GM23338 (cell line): Measurements from ENCODE around the gene AP1S1. TPM values are rescaled to one million over a fixed set of nuclear protein-coding genes. Genes with fewer than 3 reads are reported as not detected.

Source experiments
- ATAC-seq: fragments of 200-7000 bp; cut with Tn5 transposase; 3 replicates; pipeline ENCODE4 v1.9.1; 2020
- DNase-seq: peaks from one replicate; pipeline ENCODE4 v3.0.0-alpha.2; 2015; ENCODE audit warnings: low spot score
- H2AFZ ChIP-seq: fragments of 200-600 bp; sonication (generic); 2 replicates; pipeline ENCODE4 v1.8.0; 2016; ENCODE audit warnings: antibody characterized with exemption, mild to moderate bottlenecking, moderate library complexity
- H3F3A ChIP-seq: fragments of 200-600 bp; sonication (generic); replicated peaks from 2 replicates; pipeline ENCODE4 v1.8.0; 2017; ENCODE audit warnings: antibody characterized with exemption, mixed run types, low read depth
- H3K27ac ChIP-seq: fragments of 200-600 bp; sonication (generic); 2 replicates; pipeline ENCODE4 v1.6.1; 2016; ENCODE audit warnings: low read depth
- H3K27me3 ChIP-seq: fragments of 200-600 bp; sonication (generic); 2 replicates; pipeline ENCODE4 v1.8.0; 2016; ENCODE audit warnings: mild to moderate bottlenecking, mixed run types, moderate library complexity; ENCODE audit not compliant: insufficient read depth
- H3K36me3 ChIP-seq: fragments of 200-600 bp; sonication (generic); 2 replicates; pipeline ENCODE4 v1.8.0; 2016; ENCODE audit warnings: mild to moderate bottlenecking; ENCODE audit not compliant: insufficient read depth
- H3K4me1 ChIP-seq: fragments of 200-600 bp; sonication (generic); 2 replicates; pipeline ENCODE4 v1.8.0; 2016; ENCODE audit warnings: mild to moderate bottlenecking, moderate library complexity; ENCODE audit not compliant: insufficient read depth
- H3K4me2 ChIP-seq: fragments of 200-600 bp; sonication (generic); 2 replicates; pipeline ENCODE4 v1.7.1; 2017; ENCODE audit warnings: mixed run types
- H3K4me3 ChIP-seq: fragments of 200-600 bp; sonication (generic); 2 replicates; pipeline ENCODE4 v1.6.1; 2016; ENCODE audit warnings: mixed run types
- H3K79me2 ChIP-seq: fragments of 200-600 bp; sonication (generic); replicated peaks from 2 replicates; pipeline ENCODE4 v1.8.0; 2017; ENCODE audit warnings: mild to moderate bottlenecking; ENCODE audit not compliant: insufficient read depth
- H3K9me2 ChIP-seq: fragments of 200-600 bp; sonication (generic); 2 replicates; pipeline ENCODE4 v1.8.0; 2017; ENCODE audit not compliant: insufficient read depth
- H4K20me1 ChIP-seq: fragments of 200-600 bp; sonication (generic); replicated peaks from 2 replicates; pipeline ENCODE4 v1.8.0; 2017; ENCODE audit warnings: mild to moderate bottlenecking; ENCODE audit not compliant: insufficient read depth
- H3K27ac Mint-ChIP-seq: 2 replicates; pipeline ENCODE4 v1.8.0; 2020; ENCODE audit warnings: inconsistent platforms, mild to moderate bottlenecking, moderate library complexity, mixed read lengths
- H3K27me3 Mint-ChIP-seq: 3 replicates; pipeline ENCODE4 v1.8.0; 2022; ENCODE audit warnings: low read depth, mild to moderate bottlenecking, moderate library complexity, mixed read lengths, inconsistent platforms; ENCODE audit not compliant: insufficient read depth, poor library complexity
- H3K36me3 Mint-ChIP-seq: 3 replicates; pipeline ENCODE4 v1.8.0; 2021; ENCODE audit warnings: low read depth, mild to moderate bottlenecking, inconsistent platforms, moderate library complexity, mixed read lengths
- H3K4me1 Mint-ChIP-seq: 3 replicates; pipeline ENCODE4 v1.8.0; 2020; ENCODE audit warnings: mild to moderate bottlenecking, inconsistent platforms, mixed read lengths
- H3K4me3 Mint-ChIP-seq: 3 replicates; pipeline ENCODE4 v1.8.0; 2021; ENCODE audit warnings: moderate library complexity, mild to moderate bottlenecking, inconsistent platforms, mixed read lengths
- H3K9me3 Mint-ChIP-seq: 3 replicates; pipeline ENCODE4 v1.8.0; 2020; ENCODE audit warnings: moderate library complexity, mild to moderate bottlenecking, inconsistent platforms, mixed read lengths
- CREB1 ChIP-seq: fragments of 250-450 bp; sonication (Bioruptor Pico); IDR thresholded peaks from 2 replicates; pipeline ENCODE4 v1.5.0; 2020; ENCODE audit warnings: low read depth, mild to moderate bottlenecking, moderate library complexity
- EZH2 ChIP-seq: fragments of 200-600 bp; sonication (generic); IDR thresholded peaks from one replicate; pipeline ENCODE4 v1.8.0; 2017; ENCODE audit warnings: antibody characterized with exemption, mild to moderate bottlenecking, low read depth; ENCODE audit not compliant: unreplicated experiment
- NANOG ChIP-seq: IDR thresholded peaks from 2 replicates; pipeline ENCODE4 v1.6.1; 2016; ENCODE audit warnings: antibody characterized with exemption, borderline replicate concordance
- POLR2AphosphoS5 ChIP-seq: IDR thresholded peaks from 2 replicates; pipeline ENCODE4 v1.6.1; 2016; ENCODE audit warnings: antibody characterized with exemption, low read depth
- STAT1 ChIP-seq: IDR thresholded peaks from one replicate; pipeline ENCODE4 v1.6.1; 2016; ENCODE audit warnings: antibody characterized with exemption; ENCODE audit not compliant: unreplicated experiment
- ZNF114 ChIP-seq: fragments of 250-450 bp; sonication (Bioruptor Pico); IDR thresholded peaks from 2 replicates; pipeline ENCODE4 v1.5.0; 2020; ENCODE audit warnings: mild to moderate bottlenecking, moderate library complexity
- polyA plus RNA-seq: library from polyadenylated mRNA; unstranded; fragments of >200 nt; fragmentation: Nextera tagmentation; extraction: Ambion mirVana; gene quantifications from 2 replicates; pipeline ENCODE4 v1.2.1, GENCODE V29; 2016
- total RNA-seq: library from RNA; depleted of rRNA; stranded (reverse); fragments of >200 nt; shearing (Covaris generic); gene quantifications from 2 replicates; pipeline ENCODE4 v1.2.3, GENCODE V29; 2014
- TF ChIP-seq, protein P1 (sequence below): IDR thresholded peaks from one replicate; pipeline ENCODE4 v1.6.1; 2018; ENCODE audit warnings: antibody characterized with exemption; ENCODE audit not compliant: unreplicated experiment
- TF ChIP-seq, protein P2 (sequence below), 2 experiments: fragments of 200-600 bp in 1 of 2; sonication (generic) in 1 of 2; conservative IDR thresholded peaks; 2 replicates each; pipeline versions ENCODE4 v1.5.1 to v1.6.1; 2016 to 2017; ENCODE audit warnings: antibody characterized with exemption in 2 of 2, low read depth in 2 of 2, mild to moderate bottlenecking in 2 of 2, moderate library complexity in 1 of 2
- TF ChIP-seq, protein P3 (sequence below): IDR thresholded peaks from 2 replicates; pipeline ENCODE4 v1.6.1; 2016; ENCODE audit warnings: antibody characterized with exemption

The AP1S1 gene
- total and polyA plus RNA-seq, 2 experiments from 2014 or later, result 11.5 to 60.6 TPM

DNA sequence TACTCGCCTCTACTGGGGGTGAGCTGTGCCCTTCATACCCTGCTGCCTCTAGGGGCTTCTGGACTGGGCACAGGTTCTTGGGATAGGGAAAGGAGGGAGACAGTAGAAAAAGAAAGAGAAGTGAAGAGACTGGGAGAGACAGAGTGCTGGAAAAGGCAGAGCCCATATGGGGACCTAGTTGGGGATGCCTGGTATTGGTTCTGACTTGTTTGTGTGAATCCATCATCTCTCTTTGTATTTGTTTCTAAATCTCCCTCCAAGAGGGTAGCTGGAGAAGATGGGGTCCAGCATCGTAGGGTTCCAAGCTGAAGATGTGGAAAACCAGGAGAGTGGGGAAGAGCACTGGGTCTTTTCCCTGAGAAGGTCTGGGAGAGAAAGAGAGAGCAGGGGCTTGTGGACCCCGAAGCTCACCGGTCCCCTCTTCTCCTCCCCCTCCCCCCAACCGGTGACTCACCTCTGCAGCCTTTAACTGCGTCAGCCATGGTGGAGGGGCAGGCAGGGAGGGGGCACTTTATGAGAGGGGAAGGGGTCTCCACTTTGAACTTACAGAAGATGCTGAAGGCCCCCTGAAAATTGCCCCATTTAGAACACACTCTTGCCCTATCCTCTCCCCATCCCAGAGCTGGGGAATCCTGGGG is 14.3 kb downstream of the AP1S1 start:
- Histone ChIP-seq H3K4me1 (peaks cover 67% of the 10 kb centered on the region), H3K4me2 (peak overlapping the region; percentile 98), H3K4me3 (peak overlapping the region; percentile 76), H4K20me1 (peaks cover 10% of the 10 kb centered on the region; the same call in 1 of the 2 replicates), H3K36me3 (no peaks in the 10 kb centered on the region), H3F3A (peaks cover 21% of the 10 kb centered on the region; the same call in 1 of the 2 replicates), H3K27ac (no peak overlapping the region), H3K79me2 (no peaks in the 10 kb centered on the region), H3K9me2 (no peaks in the 10 kb centered on the region), H2AFZ (no peak overlapping the region), H3K27me3 (peaks cover 94% of the 10 kb centered on the region)
- Mint-ChIP-seq H3K27ac (no peak overlapping the region), H3K4me3 (peak overlapping the region; percentile 78), H3K9me3 (no peaks in the 10 kb centered on the region; the same call in 1 of the 3 replicates), H3K36me3 (no peaks in the 10 kb centered on the region; the same call in 2 of the 3 replicates), H3K4me1 (peaks cover 60% of the 10 kb centered on the region), H3K27me3 (peaks cover 92% of the 10 kb centered on the region)
- TF ChIP-seq EZH2 (peak; percentile 54), ZNF114 (CRISPR knock-in tag) (no peak)
- peak; percentile 58 for DNase-seq
- ATAC-seq, result no peak

DNA sequence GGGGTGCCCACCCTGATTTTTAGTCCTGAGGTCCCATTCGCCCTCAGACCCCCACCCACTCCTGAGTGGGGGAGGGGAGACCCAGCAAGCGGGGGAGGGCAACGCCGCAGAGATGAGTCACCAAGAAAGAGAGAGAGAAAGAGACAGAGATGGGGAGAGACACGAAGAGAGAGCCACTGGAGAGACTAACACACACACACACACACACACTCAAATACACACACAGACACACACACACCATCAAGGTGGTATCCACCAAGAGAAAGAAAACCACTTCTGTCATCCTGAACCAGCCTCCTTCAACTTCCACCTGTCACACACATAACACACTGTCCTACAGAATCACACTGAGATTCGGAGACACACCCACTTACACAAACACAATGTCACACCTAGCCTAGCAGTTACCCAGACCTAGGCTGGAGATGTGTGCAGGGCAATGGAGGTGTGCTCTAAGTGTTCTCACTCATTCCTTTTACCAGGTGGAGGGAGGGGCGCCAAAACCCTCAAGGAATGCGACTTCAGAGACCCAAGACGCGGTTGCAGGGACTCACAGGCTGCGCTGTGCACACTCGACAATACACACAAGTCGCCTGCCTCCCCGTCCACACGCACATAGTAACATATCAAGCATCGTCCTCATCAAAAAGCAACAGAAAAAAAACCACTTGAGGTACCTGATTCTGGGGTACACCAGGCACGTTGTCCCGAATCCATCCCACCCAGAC is 15.0 kb downstream of the AP1S1 start:
- ATAC-seq (no peak), DNase-seq (peak; percentile 48)
- Mint-ChIP-seq H3K36me3 (no peaks in the 10 kb centered on the region; the same call in 2 of the 3 replicates), H3K27me3 (peaks cover 96% of the 10 kb centered on the region), H3K27ac (no peak overlapping the region), H3K4me1 (peaks cover 65% of the 10 kb centered on the region), H3K9me3 (peaks cover 4% of the 10 kb centered on the region; the same call in 2 of the 3 replicates), H3K4me3 (peak overlapping the region; percentile 60)
- Histone ChIP-seq H3K36me3 (no peaks in the 10 kb centered on the region), H3F3A (peaks cover 19% of the 10 kb centered on the region), H2AFZ (peak overlapping the region; percentile 47; the same call in 1 of the 2 replicates), H3K4me1 (peaks cover 67% of the 10 kb centered on the region), H3K9me2 (no peaks in the 10 kb centered on the region), H3K27ac (no peak overlapping the region), H3K27me3 (peaks cover 94% of the 10 kb centered on the region), H3K79me2 (no peaks in the 10 kb centered on the region), H4K20me1 (peaks cover 10% of the 10 kb centered on the region; the same call in 1 of the 2 replicates), H3K4me3 (peak overlapping the region; percentile 76), H3K4me2 (peak overlapping the region; percentile 98)
- no peak for TF ChIP-seq NANOG
- TF ChIP-seq, protein P1, sequence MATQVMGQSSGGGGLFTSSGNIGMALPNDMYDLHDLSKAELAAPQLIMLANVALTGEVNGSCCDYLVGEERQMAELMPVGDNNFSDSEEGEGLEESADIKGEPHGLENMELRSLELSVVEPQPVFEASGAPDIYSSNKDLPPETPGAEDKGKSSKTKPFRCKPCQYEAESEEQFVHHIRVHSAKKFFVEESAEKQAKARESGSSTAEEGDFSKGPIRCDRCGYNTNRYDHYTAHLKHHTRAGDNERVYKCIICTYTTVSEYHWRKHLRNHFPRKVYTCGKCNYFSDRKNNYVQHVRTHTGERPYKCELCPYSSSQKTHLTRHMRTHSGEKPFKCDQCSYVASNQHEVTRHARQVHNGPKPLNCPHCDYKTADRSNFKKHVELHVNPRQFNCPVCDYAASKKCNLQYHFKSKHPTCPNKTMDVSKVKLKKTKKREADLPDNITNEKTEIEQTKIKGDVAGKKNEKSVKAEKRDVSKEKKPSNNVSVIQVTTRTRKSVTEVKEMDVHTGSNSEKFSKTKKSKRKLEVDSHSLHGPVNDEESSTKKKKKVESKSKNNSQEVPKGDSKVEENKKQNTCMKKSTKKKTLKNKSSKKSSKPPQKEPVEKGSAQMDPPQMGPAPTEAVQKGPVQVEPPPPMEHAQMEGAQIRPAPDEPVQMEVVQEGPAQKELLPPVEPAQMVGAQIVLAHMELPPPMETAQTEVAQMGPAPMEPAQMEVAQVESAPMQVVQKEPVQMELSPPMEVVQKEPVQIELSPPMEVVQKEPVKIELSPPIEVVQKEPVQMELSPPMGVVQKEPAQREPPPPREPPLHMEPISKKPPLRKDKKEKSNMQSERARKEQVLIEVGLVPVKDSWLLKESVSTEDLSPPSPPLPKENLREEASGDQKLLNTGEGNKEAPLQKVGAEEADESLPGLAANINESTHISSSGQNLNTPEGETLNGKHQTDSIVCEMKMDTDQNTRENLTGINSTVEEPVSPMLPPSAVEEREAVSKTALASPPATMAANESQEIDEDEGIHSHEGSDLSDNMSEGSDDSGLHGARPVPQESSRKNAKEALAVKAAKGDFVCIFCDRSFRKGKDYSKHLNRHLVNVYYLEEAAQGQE, result no peak
- TF ChIP-seq EZH2, result no peak
- TF ChIP-seq POLR2AphosphoS5, result no peak
- TF ChIP-seq, protein P2, sequence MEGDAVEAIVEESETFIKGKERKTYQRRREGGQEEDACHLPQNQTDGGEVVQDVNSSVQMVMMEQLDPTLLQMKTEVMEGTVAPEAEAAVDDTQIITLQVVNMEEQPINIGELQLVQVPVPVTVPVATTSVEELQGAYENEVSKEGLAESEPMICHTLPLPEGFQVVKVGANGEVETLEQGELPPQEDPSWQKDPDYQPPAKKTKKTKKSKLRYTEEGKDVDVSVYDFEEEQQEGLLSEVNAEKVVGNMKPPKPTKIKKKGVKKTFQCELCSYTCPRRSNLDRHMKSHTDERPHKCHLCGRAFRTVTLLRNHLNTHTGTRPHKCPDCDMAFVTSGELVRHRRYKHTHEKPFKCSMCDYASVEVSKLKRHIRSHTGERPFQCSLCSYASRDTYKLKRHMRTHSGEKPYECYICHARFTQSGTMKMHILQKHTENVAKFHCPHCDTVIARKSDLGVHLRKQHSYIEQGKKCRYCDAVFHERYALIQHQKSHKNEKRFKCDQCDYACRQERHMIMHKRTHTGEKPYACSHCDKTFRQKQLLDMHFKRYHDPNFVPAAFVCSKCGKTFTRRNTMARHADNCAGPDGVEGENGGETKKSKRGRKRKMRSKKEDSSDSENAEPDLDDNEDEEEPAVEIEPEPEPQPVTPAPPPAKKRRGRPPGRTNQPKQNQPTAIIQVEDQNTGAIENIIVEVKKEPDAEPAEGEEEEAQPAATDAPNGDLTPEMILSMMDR (conservative IDR thresholded peaks at IDR 0.05; ENCODE audit: low read depth in 2 of 2), result no peak
- TF ChIP-seq STAT1, result no peak
- TF ChIP-seq, protein P3, sequence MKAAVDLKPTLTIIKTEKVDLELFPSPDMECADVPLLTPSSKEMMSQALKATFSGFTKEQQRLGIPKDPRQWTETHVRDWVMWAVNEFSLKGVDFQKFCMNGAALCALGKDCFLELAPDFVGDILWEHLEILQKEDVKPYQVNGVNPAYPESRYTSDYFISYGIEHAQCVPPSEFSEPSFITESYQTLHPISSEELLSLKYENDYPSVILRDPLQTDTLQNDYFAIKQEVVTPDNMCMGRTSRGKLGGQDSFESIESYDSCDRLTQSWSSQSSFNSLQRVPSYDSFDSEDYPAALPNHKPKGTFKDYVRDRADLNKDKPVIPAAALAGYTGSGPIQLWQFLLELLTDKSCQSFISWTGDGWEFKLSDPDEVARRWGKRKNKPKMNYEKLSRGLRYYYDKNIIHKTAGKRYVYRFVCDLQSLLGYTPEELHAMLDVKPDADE, result no peak
- TF ChIP-seq CREB1, result no peak
